SK-N-SH treated with all-trans-retinoic acid at 6 μM for 48 hours (cell line): Measurements from ENCODE around the gene TUBGCP2.

ENCODE experiments used
- BACH2 ChIP-seq: fragments of 250-450 bp; sonication (Bioruptor Pico); IDR thresholded peaks from 2 replicates; pipeline ENCODE4 v1.9.0; 2021; ENCODE audit warnings: mild to moderate bottlenecking, borderline replicate concordance
- ESRRG ChIP-seq: fragments of 250-450 bp; sonication (Bioruptor Pico); IDR thresholded peaks from 2 replicates; pipeline ENCODE4 v1.6.1; 2021; ENCODE audit warnings: mild to moderate bottlenecking
- ZC3H10 ChIP-seq: fragments of 250-450 bp; sonication (Bioruptor Pico); IDR thresholded peaks from 2 replicates; pipeline ENCODE4 v1.5.1; 2021; ENCODE audit warnings: mild to moderate bottlenecking, moderate library complexity
- ZFP3 ChIP-seq: fragments of 250-450 bp; sonication (Bioruptor Pico); IDR thresholded peaks from 2 replicates; pipeline ENCODE4 v1.5.0; 2020; ENCODE audit warnings: mild to moderate bottlenecking, moderate library complexity
- ZNF8 ChIP-seq: fragments of 450-650 bp; formaldehyde crosslinking; IDR thresholded peaks from 2 replicates; pipeline ENCODE4 v1.5.0; 2020; ENCODE audit warnings: mild to moderate bottlenecking, moderate library complexity

DNA sequence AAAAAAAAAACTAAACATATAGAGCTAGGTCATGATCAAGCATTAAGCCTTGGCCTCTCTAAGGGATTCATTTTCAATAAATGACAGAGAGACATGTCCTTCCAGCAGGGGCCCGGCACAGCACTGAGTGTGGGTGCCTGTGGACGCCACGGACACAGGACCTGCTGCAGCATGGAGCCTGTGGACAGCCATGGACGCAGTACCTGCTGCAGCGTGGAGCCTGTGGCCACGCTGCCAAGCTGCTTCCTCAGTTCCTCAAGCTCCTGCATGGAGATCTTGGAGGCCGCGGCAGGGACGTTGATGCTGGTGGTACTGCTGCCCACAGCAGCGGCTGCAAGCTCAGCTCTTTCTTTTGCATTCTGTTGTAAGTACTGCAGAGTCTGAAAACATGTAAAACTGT lies 9.4 kb downstream of the TUBGCP2 start:
- no peak for TF ChIP-seq ZC3H10
- TF ChIP-seq ZFP3 (CRISPR knock-in tag) = no peak
- TF ChIP-seq BACH2 (CRISPR knock-in tag) = no peak
- no peak for TF ChIP-seq ESRRG
- no peak for TF ChIP-seq ZNF8
